Esophagus squamous epithelium (tissue), 4 donors: Measurements from ENCODE around the gene LRRK2.

Source experiments
- POLR2A ChIP-seq, 4 donors: fragments of 450-650 bp; IDR thresholded peaks; one replicate each; pipeline ENCODE4 v1.6.1; 2017; ENCODE audit warnings: antibody characterized with exemption in 4 of 4, mild to moderate bottlenecking in 4 of 4, moderate library complexity in 3 of 4
- TF ChIP-seq, protein P1 (sequence below), 6 experiments: fragments of 450-650 bp in 4 of 6; fragments of 200-600 bp in 2 of 6; sonication (generic) in 2 of 6; IDR thresholded peaks; one replicate each; pipeline ENCODE4 v1.5.1; 2016 to 2019; ENCODE audit warnings: antibody characterized with exemption in 6 of 6, mild to moderate bottlenecking in 4 of 6, moderate library complexity in 4 of 6

GRCh38 chr12:40207551-40207950 is 17.2 kb upstream of the LRRK2 start:
- TF ChIP-seq, protein P1, sequence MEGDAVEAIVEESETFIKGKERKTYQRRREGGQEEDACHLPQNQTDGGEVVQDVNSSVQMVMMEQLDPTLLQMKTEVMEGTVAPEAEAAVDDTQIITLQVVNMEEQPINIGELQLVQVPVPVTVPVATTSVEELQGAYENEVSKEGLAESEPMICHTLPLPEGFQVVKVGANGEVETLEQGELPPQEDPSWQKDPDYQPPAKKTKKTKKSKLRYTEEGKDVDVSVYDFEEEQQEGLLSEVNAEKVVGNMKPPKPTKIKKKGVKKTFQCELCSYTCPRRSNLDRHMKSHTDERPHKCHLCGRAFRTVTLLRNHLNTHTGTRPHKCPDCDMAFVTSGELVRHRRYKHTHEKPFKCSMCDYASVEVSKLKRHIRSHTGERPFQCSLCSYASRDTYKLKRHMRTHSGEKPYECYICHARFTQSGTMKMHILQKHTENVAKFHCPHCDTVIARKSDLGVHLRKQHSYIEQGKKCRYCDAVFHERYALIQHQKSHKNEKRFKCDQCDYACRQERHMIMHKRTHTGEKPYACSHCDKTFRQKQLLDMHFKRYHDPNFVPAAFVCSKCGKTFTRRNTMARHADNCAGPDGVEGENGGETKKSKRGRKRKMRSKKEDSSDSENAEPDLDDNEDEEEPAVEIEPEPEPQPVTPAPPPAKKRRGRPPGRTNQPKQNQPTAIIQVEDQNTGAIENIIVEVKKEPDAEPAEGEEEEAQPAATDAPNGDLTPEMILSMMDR (IDR thresholded peaks at IDR 0.05) = no peak
- no peak for TF ChIP-seq POLR2A (IDR thresholded peaks at IDR 0.05)
